SK-N-SH (cell line): ENCODE data around the gene PROCR.

Experiments
- POLR2AphosphoS5 ChIP-seq: IDR thresholded peaks from 2 replicates; pipeline ENCODE4 v1.6.1; 2012; ENCODE audit warnings: low read depth, low read length
- RAD21 ChIP-seq: IDR thresholded peaks from 2 replicates; pipeline ENCODE4 v1.6.1; 2012; ENCODE audit warnings: mild to moderate bottlenecking, low read length
- RFX5 ChIP-seq: IDR thresholded peaks from 2 replicates; pipeline ENCODE4 v1.6.1; 2012; ENCODE audit warnings: mild to moderate bottlenecking, improper control_type of control experiment, low read length
- SMC3 ChIP-seq: IDR thresholded peaks from 2 replicates; pipeline ENCODE4 v1.6.1; 2012; ENCODE audit warnings: low read depth, low read length, improper control_type of control experiment
- YY1 ChIP-seq: IDR thresholded peaks from 2 replicates; pipeline ENCODE4 v1.4.0; 2012; ENCODE audit warnings: low read depth, mild to moderate bottlenecking
- TF ChIP-seq, protein P1 (sequence below): fragments of 200-600 bp; sonication (generic); IDR thresholded peaks from 2 replicates; pipeline ENCODE4 v1.6.1; 2017; ENCODE audit warnings: antibody characterized with exemption, mild to moderate bottlenecking, moderate library complexity
- TF ChIP-seq, protein P2 (sequence below): IDR thresholded peaks from 2 replicates; pipeline ENCODE4 v1.6.1; 2012; ENCODE audit warnings: mild to moderate bottlenecking, low read depth, low read length, moderate library complexity
- TF ChIP-seq, protein P3 (sequence below): IDR thresholded peaks from 2 replicates; pipeline ENCODE4 v1.4.0; 2012; ENCODE audit warnings: low read depth

DNA sequence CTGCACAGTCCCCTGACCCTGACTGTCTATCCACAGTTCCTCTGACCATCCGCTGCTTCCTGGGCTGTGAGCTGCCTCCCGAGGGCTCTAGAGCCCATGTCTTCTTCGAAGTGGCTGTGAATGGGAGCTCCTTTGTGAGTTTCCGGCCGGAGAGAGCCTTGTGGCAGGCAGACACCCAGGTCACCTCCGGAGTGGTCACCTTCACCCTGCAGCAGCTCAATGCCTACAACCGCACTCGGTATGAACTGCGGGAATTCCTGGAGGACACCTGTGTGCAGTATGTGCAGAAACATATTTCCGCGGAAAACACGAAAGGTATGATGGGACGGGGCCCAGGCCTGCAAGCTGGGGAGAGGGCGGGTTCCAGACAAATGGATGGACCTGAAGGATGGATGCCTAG is 4.3 kb downstream of the PROCR start:
- TF ChIP-seq, protein P1, sequence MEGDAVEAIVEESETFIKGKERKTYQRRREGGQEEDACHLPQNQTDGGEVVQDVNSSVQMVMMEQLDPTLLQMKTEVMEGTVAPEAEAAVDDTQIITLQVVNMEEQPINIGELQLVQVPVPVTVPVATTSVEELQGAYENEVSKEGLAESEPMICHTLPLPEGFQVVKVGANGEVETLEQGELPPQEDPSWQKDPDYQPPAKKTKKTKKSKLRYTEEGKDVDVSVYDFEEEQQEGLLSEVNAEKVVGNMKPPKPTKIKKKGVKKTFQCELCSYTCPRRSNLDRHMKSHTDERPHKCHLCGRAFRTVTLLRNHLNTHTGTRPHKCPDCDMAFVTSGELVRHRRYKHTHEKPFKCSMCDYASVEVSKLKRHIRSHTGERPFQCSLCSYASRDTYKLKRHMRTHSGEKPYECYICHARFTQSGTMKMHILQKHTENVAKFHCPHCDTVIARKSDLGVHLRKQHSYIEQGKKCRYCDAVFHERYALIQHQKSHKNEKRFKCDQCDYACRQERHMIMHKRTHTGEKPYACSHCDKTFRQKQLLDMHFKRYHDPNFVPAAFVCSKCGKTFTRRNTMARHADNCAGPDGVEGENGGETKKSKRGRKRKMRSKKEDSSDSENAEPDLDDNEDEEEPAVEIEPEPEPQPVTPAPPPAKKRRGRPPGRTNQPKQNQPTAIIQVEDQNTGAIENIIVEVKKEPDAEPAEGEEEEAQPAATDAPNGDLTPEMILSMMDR = no peak
- TF ChIP-seq, protein P2, sequence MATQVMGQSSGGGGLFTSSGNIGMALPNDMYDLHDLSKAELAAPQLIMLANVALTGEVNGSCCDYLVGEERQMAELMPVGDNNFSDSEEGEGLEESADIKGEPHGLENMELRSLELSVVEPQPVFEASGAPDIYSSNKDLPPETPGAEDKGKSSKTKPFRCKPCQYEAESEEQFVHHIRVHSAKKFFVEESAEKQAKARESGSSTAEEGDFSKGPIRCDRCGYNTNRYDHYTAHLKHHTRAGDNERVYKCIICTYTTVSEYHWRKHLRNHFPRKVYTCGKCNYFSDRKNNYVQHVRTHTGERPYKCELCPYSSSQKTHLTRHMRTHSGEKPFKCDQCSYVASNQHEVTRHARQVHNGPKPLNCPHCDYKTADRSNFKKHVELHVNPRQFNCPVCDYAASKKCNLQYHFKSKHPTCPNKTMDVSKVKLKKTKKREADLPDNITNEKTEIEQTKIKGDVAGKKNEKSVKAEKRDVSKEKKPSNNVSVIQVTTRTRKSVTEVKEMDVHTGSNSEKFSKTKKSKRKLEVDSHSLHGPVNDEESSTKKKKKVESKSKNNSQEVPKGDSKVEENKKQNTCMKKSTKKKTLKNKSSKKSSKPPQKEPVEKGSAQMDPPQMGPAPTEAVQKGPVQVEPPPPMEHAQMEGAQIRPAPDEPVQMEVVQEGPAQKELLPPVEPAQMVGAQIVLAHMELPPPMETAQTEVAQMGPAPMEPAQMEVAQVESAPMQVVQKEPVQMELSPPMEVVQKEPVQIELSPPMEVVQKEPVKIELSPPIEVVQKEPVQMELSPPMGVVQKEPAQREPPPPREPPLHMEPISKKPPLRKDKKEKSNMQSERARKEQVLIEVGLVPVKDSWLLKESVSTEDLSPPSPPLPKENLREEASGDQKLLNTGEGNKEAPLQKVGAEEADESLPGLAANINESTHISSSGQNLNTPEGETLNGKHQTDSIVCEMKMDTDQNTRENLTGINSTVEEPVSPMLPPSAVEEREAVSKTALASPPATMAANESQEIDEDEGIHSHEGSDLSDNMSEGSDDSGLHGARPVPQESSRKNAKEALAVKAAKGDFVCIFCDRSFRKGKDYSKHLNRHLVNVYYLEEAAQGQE = no peak
- TF ChIP-seq RAD21 (no peak), SMC3 (no peak), RFX5 (no peak), POLR2AphosphoS5 (no peak), YY1 (no peak)
- TF ChIP-seq, protein P3, sequence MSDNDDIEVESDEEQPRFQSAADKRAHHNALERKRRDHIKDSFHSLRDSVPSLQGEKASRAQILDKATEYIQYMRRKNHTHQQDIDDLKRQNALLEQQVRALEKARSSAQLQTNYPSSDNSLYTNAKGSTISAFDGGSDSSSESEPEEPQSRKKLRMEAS = no peak
